ENCODE results near the gene TMEM144. TPM values are rescaled to one million over a fixed set of nuclear protein-coding genes. Genes with fewer than 3 reads are reported as not detected.

Gene TMEM144
- total RNA-seq, 1 donor from 2014 or later = 4.1 TPM

DNA sequence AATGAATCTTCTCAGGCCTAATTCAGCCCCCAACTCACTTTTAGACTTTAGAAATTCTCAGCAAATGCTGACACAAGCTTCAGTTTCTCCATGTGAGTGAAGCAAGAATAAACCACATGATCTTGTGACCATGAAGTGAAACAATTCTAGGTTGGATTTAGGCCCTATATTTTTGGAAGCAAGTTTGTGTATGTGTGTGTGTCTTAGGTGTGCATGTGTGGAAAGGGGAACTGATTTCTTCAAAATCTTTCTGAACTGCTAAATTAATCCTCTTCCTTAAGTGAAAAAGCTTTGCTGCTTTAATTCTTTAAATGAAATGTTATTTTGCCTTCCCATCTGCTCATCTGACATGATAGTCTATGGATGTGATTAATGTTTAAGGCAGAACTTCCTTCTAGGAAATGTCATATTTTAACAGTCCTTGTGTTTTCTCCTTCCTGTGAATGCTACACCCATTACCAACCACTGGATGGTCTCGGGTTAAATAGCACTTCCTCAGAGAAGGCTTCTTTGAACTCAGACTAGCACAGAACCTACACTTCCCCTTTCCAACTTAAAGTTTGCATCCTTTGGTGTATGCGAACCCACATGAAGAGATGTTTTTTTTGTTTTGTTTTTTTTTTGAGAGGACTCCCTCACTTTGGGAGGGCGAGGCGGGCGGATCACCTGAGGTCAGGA lies 1.2 kb upstream of the TMEM144 start:
- no peaks in the 10 kb centered on the region for H3K9me3 ChIP-seq (ENCODE audit: low read depth)
- no peak overlapping the region for H3K27ac Mint-ChIP-seq
- H3K27me3 Mint-ChIP-seq (ENCODE audit: insufficient read depth, low read depth) = no peaks in the 10 kb centered on the region
- no peaks in the 10 kb centered on the region for H3K36me3 Mint-ChIP-seq
- no peak for DNase-seq (ENCODE audit: low spot score)
- H2AFZ ChIP-seq (replicated peaks) = no peak overlapping the region
- H3K4me3 ChIP-seq = no peak overlapping the region
- no peak overlapping the region for H3K4me3 Mint-ChIP-seq
- H4K20me1 ChIP-seq (ENCODE audit: low read depth) = no peaks in the 10 kb centered on the region
- TF ChIP-seq EZH2phosphoT487 (IDR thresholded peaks at IDR 0.05) = no peak
- TF ChIP-seq, protein P1, sequence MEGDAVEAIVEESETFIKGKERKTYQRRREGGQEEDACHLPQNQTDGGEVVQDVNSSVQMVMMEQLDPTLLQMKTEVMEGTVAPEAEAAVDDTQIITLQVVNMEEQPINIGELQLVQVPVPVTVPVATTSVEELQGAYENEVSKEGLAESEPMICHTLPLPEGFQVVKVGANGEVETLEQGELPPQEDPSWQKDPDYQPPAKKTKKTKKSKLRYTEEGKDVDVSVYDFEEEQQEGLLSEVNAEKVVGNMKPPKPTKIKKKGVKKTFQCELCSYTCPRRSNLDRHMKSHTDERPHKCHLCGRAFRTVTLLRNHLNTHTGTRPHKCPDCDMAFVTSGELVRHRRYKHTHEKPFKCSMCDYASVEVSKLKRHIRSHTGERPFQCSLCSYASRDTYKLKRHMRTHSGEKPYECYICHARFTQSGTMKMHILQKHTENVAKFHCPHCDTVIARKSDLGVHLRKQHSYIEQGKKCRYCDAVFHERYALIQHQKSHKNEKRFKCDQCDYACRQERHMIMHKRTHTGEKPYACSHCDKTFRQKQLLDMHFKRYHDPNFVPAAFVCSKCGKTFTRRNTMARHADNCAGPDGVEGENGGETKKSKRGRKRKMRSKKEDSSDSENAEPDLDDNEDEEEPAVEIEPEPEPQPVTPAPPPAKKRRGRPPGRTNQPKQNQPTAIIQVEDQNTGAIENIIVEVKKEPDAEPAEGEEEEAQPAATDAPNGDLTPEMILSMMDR (IDR thresholded peaks at IDR 0.05) = no peak
- no peak for TF ChIP-seq EZH2 (IDR thresholded peaks at IDR 0.05)
- no peak overlapping the region for H3K9ac ChIP-seq
- H3K4me1 Mint-ChIP-seq = peaks cover 21% of the 10 kb centered on the region
- no peak overlapping the region for H3K27ac ChIP-seq
- no peaks in the 10 kb centered on the region for H3K9me3 Mint-ChIP-seq
- H3K27me3 ChIP-seq = no peaks in the 10 kb centered on the region
- H3K4me2 ChIP-seq = no peak overlapping the region
- no peaks in the 10 kb centered on the region for H3K79me2 ChIP-seq (ENCODE audit: low read depth)
- no peaks in the 10 kb centered on the region for H3K36me3 ChIP-seq
- peaks cover 7% of the 10 kb centered on the region for H3F3A ChIP-seq (ENCODE audit: low read depth)
- H3K4me1 ChIP-seq = peaks cover 17% of the 10 kb centered on the region

DNA sequence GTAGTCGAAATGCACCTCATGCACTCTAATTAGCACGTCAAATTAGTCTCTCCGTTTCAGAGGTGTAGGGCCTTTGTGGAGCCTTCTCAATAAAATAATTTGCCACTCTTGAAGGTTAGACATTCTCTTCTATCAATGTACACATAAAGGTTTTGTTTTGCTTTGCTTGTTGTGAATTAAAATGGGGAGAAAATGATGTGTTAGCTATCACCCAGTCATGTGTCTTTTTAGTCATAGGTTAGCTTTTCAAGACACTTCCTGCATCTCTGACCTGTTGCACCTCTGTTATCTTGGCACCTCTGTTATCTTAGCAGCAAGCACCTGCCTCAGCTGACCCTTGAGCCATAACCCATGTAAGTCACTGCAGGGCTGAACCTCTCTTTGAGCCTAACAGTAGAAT lies 936 bp downstream of the TMEM144 start:
- Mint-ChIP-seq H3K36me3 (no peaks in the 10 kb centered on the region), H3K27me3 (ENCODE audit: insufficient read depth, low read depth) (no peaks in the 10 kb centered on the region), H3K4me1 (peaks cover 21% of the 10 kb centered on the region), H3K4me3 (peak overlapping the region; percentile 60), H3K27ac (no peak overlapping the region), H3K9me3 (no peaks in the 10 kb centered on the region)
- H3K79me2 ChIP-seq (ENCODE audit: low read depth) = no peaks in the 10 kb centered on the region
- H4K20me1 ChIP-seq (ENCODE audit: low read depth) = no peaks in the 10 kb centered on the region
- TF ChIP-seq EZH2 (IDR thresholded peaks at IDR 0.05) (no peak), EZH2phosphoT487 (IDR thresholded peaks at IDR 0.05) (no peak)
- TF ChIP-seq, protein P1 (IDR thresholded peaks at IDR 0.05) = no peak
- H2AFZ ChIP-seq (replicated peaks) = peak overlapping the region; percentile 79
- no peak overlapping the region for H3K9ac ChIP-seq
- no peak overlapping the region for H3K27ac ChIP-seq
- H3K36me3 ChIP-seq = no peaks in the 10 kb centered on the region
- no peaks in the 10 kb centered on the region for H3K9me3 ChIP-seq (ENCODE audit: low read depth)
- no peaks in the 10 kb centered on the region for H3K27me3 ChIP-seq
- H3K4me1 ChIP-seq = peaks cover 17% of the 10 kb centered on the region
- no peak for DNase-seq (ENCODE audit: low spot score)
- H3K4me3 ChIP-seq = no peak overlapping the region
- H3K4me2 ChIP-seq = peak overlapping the region; percentile 83
- peaks cover 7% of the 10 kb centered on the region for H3F3A ChIP-seq (ENCODE audit: low read depth)

DNA sequence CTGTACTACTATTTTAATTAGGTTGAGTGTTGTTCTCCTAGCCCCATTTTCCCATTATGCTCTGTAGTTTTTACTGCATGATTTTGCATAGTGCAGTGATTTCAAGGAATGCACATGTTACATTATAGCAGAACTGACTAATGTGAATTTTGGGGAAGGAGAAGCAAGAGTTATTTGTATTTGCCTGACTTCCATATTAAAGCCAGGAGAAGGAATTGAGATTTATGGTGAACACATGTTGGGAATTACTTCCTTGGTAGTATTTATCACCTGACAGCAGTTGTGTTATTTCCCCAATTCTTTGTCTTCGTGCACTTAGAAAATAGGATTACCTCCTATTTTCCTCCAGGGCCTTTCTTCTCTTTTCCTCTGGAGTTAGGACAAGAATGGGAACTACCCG lies 3.2 kb downstream of the TMEM144 start:
- Mint-ChIP-seq H3K27ac (no peak overlapping the region), H3K4me3 (no peak overlapping the region), H3K27me3 (ENCODE audit: insufficient read depth, low read depth) (no peaks in the 10 kb centered on the region), H3K9me3 (no peaks in the 10 kb centered on the region), H3K4me1 (peaks cover 21% of the 10 kb centered on the region), H3K36me3 (no peaks in the 10 kb centered on the region)
- H3K79me2 ChIP-seq (ENCODE audit: low read depth) = no peaks in the 10 kb centered on the region
- H3K4me3 ChIP-seq = no peak overlapping the region
- peak; percentile 17 for DNase-seq (ENCODE audit: low spot score)
- H3K4me2 ChIP-seq = peak overlapping the region; percentile 17
- H2AFZ ChIP-seq (replicated peaks) = no peak overlapping the region
- H3K4me1 ChIP-seq = peaks cover 17% of the 10 kb centered on the region
- H3F3A ChIP-seq (ENCODE audit: low read depth) = peaks cover 7% of the 10 kb centered on the region
- TF ChIP-seq, protein P1 (IDR thresholded peaks at IDR 0.05) = no peak
- no peak for TF ChIP-seq EZH2 (IDR thresholded peaks at IDR 0.05)
- no peak for TF ChIP-seq EZH2phosphoT487 (IDR thresholded peaks at IDR 0.05)
- H3K9me3 ChIP-seq (ENCODE audit: low read depth) = no peaks in the 10 kb centered on the region
- H3K9ac ChIP-seq = no peak overlapping the region
- H3K36me3 ChIP-seq = no peaks in the 10 kb centered on the region
- H3K27me3 ChIP-seq = no peaks in the 10 kb centered on the region
- H4K20me1 ChIP-seq (ENCODE audit: low read depth) = no peaks in the 10 kb centered on the region
- no peak overlapping the region for H3K27ac ChIP-seq

Measured in neural progenitor cell (in vitro differentiated cells).